K562 (cell line): ENCODE measurements around the gene TOMM6. TPM values are rescaled to one million over a fixed set of nuclear protein-coding genes. Genes with fewer than 3 reads are reported as not detected.

Experiments
- ATAC-seq: fragments of 200-7000 bp; cut with Tn5 transposase; 3 replicates; pipeline ENCODE4 v1.9.1; 2020; ENCODE audit warnings: moderate library complexity
- BruUV-seq: library from RNA; stranded (reverse); fragments of 400-500 nt; replicated peaks from 2 replicates; lab custom pipeline; 2021; lab: Mats Ljungman, UMichigan
- CTCF ChIA-PET: fragments of 300-600 bp; formaldehyde crosslinking; extraction: SDS; loops from one replicate; lab custom pipeline; 2021; ENCODE audit warnings: low intra/inter-chr PET ratio; lab: Yijun Ruan, JAX
- POLR2A ChIA-PET: fragments of 300-600, 350-650 bp; sonication (Branson Sonifier 250); formaldehyde crosslinking; extraction: SDS; loops from one replicate; lab custom pipeline; 2021; ENCODE audit warnings: antibody characterized with exemption, inconsistent platforms; lab: Yijun Ruan, JAX
- DNase-seq, 4 experiments: peaks; one replicate each; pipeline versions ENCODE4 v3.0.0 to v3.0.0-alpha.2; 2011 to 2018; ENCODE audit warnings: low spot score in 3 of 4, mixed read lengths in 3 of 4; ENCODE audit errors: extremely low read depth in 1 of 4
- FAIRE-seq: peaks from 2 replicates; lab custom pipeline; 2011; peaks lifted over from hg19 to GRCh38; lab: Jason Lieb, UNC
- H2AFZ ChIP-seq: 2 replicates; pipeline ENCODE4 v1.6.0; 2011; ENCODE audit warnings: low read depth, low read length, control low read depth, inconsistent platforms
- H3K27ac ChIP-seq: fragments of 200-600 bp; 3 replicates; pipeline ENCODE4 v1.8.0; 2011; ENCODE audit warnings: low read depth, mild to moderate bottlenecking, control low read depth, inconsistent platforms, low read length, moderate library complexity, mixed read lengths; ENCODE audit errors: extremely low read depth
- H3K27me3 ChIP-seq, 2 experiments: fragments of 300-600 bp in 1 of 2; 2 replicates in 1 of 2; 3 replicates in 1 of 2; pipeline versions ENCODE4 v1.6.0 to v1.8.0; 2011; ENCODE audit warnings: inconsistent platforms in 2 of 2, low read length in 2 of 2, mild to moderate bottlenecking in 1 of 2, mixed read lengths in 1 of 2, moderate library complexity in 1 of 2; ENCODE audit not compliant: control insufficient read depth in 2 of 2, insufficient read depth in 2 of 2
- H3K36me3 ChIP-seq: fragments of 300-600 bp; 3 replicates; pipeline ENCODE4 v1.8.0; 2011; ENCODE audit warnings: mild to moderate bottlenecking, low read length, inconsistent platforms; ENCODE audit not compliant: control insufficient read depth, insufficient read depth
- H3K4me1 ChIP-seq, 2 experiments: fragments of 200-600 bp in 1 of 2; replicated peaks in 1 of 2; 2 replicates in 1 of 2; 3 replicates in 1 of 2; pipeline versions ENCODE4 v1.5.1 to v1.8.0; 2011; ENCODE audit warnings: inconsistent platforms in 2 of 2, low read length in 2 of 2, mild to moderate bottlenecking in 1 of 2, mixed read lengths in 1 of 2, moderate library complexity in 1 of 2; ENCODE audit not compliant: control insufficient read depth in 2 of 2, insufficient read depth in 2 of 2
- H3K4me2 ChIP-seq: 2 replicates; pipeline ENCODE4 v1.6.1; 2011; ENCODE audit warnings: low read length, control low read depth, inconsistent platforms, mixed read lengths; ENCODE audit not compliant: insufficient read depth
- H3K4me3 ChIP-seq: fragments of 200-600 bp; sonication (generic), shearing (Covaris generic); 2 replicates; pipeline ENCODE4 v1.5.1; 2016; ENCODE audit warnings: control low read depth, inconsistent platforms
- H3K79me2 ChIP-seq: fragments of 200-600 bp; 3 replicates; pipeline ENCODE4 v1.8.0; 2011; ENCODE audit warnings: low read length, inconsistent platforms; ENCODE audit not compliant: control insufficient read depth, insufficient read depth
- H3K9ac ChIP-seq, 2 experiments: 2 replicates each; pipeline versions ENCODE4 v1.6.0 to v1.6.1; 2011; ENCODE audit warnings: low read depth in 2 of 2, low read length in 2 of 2, control low read depth in 1 of 2, inconsistent platforms in 1 of 2, mild to moderate bottlenecking in 1 of 2, mixed read lengths in 1 of 2; ENCODE audit not compliant: insufficient read depth in 1 of 2
- H3K9me1 ChIP-seq: one replicate; pipeline ENCODE4 v1.6.0; 2011; ENCODE audit warnings: inconsistent platforms, mild to moderate bottlenecking, low read length, moderate library complexity; ENCODE audit not compliant: control insufficient read depth, insufficient read depth
- H3K9me3 ChIP-seq: replicated peaks from 2 replicates; pipeline ENCODE4 v1.5.1; 2011; ENCODE audit warnings: low read depth, low read length, inconsistent platforms; ENCODE audit not compliant: control insufficient read depth, insufficient read depth
- H4K20me1 ChIP-seq: replicated peaks from 2 replicates; pipeline ENCODE4 v1.6.1; 2011; ENCODE audit warnings: low read length, inconsistent platforms, mixed read lengths; ENCODE audit not compliant: control insufficient read depth, insufficient read depth
- KDM5B ChIP-seq: fragments of 200-600 bp; sonication (generic); IDR thresholded peaks from 2 replicates; pipeline ENCODE4 v1.6.1; 2012; ENCODE audit warnings: low read depth, mild to moderate bottlenecking, moderate library complexity, low read length, control low read depth, inconsistent platforms; ENCODE audit not compliant: insufficient replicate concordance
- MAX ChIP-seq: sonication (generic); formaldehyde crosslinking; IDR thresholded peaks from 2 replicates; pipeline ENCODE4 v1.9.0; 2022; ENCODE audit warnings: mild to moderate bottlenecking, missing genetic modification reagents
- NCOA6 ChIP-seq: fragments of 450-650 bp; IDR thresholded peaks from 2 replicates; pipeline ENCODE4 v1.6.1; 2017; ENCODE audit warnings: mild to moderate bottlenecking
- NR2C2 ChIP-seq, 2 experiments: fragments of 200-800 bp in 1 of 2; sonication (Bioruptor generic) in 1 of 2; sonication (generic) in 1 of 2; formaldehyde crosslinking in 1 of 2; IDR thresholded peaks; 2 replicates each; pipeline versions ENCODE4 v1.6.1 to v1.8.0; 2016 to 2022; ENCODE audit warnings: mild to moderate bottlenecking in 1 of 2, missing compliant biosample characterization in 1 of 2, missing genetic modification characterization in 1 of 2, missing genetic modification reagents in 1 of 2
- RBM14 ChIP-seq: fragments of 200-400 bp; formaldehyde crosslinking; IDR thresholded peaks from 2 replicates; pipeline ENCODE4 v1.6.1; 2018; ENCODE audit warnings: low read depth, mild to moderate bottlenecking, low read length, moderate library complexity, borderline replicate concordance; ENCODE audit not compliant: insufficient read depth
- TAF15 ChIP-seq: fragments of 200-400 bp; formaldehyde crosslinking; IDR thresholded peaks from 2 replicates; pipeline ENCODE4 v1.6.1; 2017; ENCODE audit warnings: mild to moderate bottlenecking, low read depth, low read length, moderate library complexity
- TFAM ChIP-seq: fragments of 250-450 bp; sonication (Bioruptor Pico); conservative IDR thresholded peaks from 2 replicates; pipeline ENCODE4 v1.5.0; 2021; ENCODE audit warnings: mild to moderate bottlenecking, moderate library complexity
- ZBTB33 ChIP-seq: sonication (generic); formaldehyde crosslinking; IDR thresholded peaks from 2 replicates; pipeline ENCODE4 v1.8.1; 2023; ENCODE audit warnings: mild to moderate bottlenecking, missing genetic modification reagents
- ZBTB43 ChIP-seq: sonication (generic); formaldehyde crosslinking; IDR thresholded peaks from 2 replicates; pipeline ENCODE4 v1.8.0; 2023; ENCODE audit warnings: mild to moderate bottlenecking, missing genetic modification reagents
- ZC3H4 ChIP-seq: sonication (generic); formaldehyde crosslinking; IDR thresholded peaks from 2 replicates; pipeline ENCODE4 v1.9.0; 2021; ENCODE audit warnings: missing genetic modification reagents, borderline replicate concordance
- ZNF695 ChIP-seq: fragments of 450-650 bp; formaldehyde crosslinking; IDR thresholded peaks from 2 replicates; pipeline ENCODE4 v1.4.0; 2020; ENCODE audit warnings: mild to moderate bottlenecking, moderate library complexity
- ZNF75A ChIP-seq: fragments of 450-650 bp; formaldehyde crosslinking; IDR thresholded peaks from 2 replicates; pipeline ENCODE4 v1.4.0; 2020; ENCODE audit warnings: mild to moderate bottlenecking
- WGBS: fragments of 100-300 bp; shearing (Covaris generic); methylation state at CpG from one replicate; pipeline ENCODE4 v1.1.6; 2016; ENCODE audit warnings: low coverage, mixed read lengths; ENCODE audit not compliant: insufficient coverage; ENCODE audit errors: missing lambda C conversion rate; 5-methylcytosine and 5-hydroxymethylcytosine counted together
- in situ Hi-C: fragments of 300-500 bp; cut with MboI; formaldehyde crosslinking; loops from 4 replicates; pipeline ENCODE4 v1.15.0; 2018; ENCODE audit warnings: inconsistent platforms, mixed read lengths
- intact Hi-C: fragments of 100-400 bp; cut with micrococcal nuclease; formaldehyde crosslinking; loops from 2 replicates; pipeline ENCODE4 v1.14.2; 2022
- polyA plus RNA-seq, 8 experiments: library from polyadenylated mRNA; depleted of rRNA in 4 of 8; stranded (reverse) in 5 of 8; unstranded in 3 of 8; fragments of >200 nt; fragmentation: Nextera tagmentation in 2 of 8; fragmentation: Illumina TruSeq in 1 of 8; extraction: Ambion mirVana in 2 of 8; extraction: Trizol in 1 of 8; gene quantifications; 2 replicates each; pipeline versions ENCODE4 v1.2.1 to v1.2.3, GENCODE V29; 2011 to 2014; ENCODE audit warnings: inconsistent platforms in 1 of 8, missing spikeins in 1 of 8
- total RNA-seq, 7 experiments: library from RNA; depleted of rRNA in 6 of 7; stranded (reverse); fragments of >200 nt in 6 of 7; fragmentation: Illumina TruSeq in 2 of 7; extraction: Trizol in 2 of 7; gene quantifications; 2 replicates each; pipeline versions ENCODE4 v1.2.1 to v1.2.3, GENCODE V29; 2011 to 2021; ENCODE audit warnings: low replicate concordance in 1 of 7
- TF ChIP-seq, protein P1 (sequence below): fragments of 200-800 bp; sonication (Bioruptor generic); IDR thresholded peaks from 2 replicates; pipeline ENCODE4 v1.6.1; 2017; ENCODE audit warnings: missing genetic modification characterization, missing compliant biosample characterization

The TOMM6 gene
- total and polyA plus RNA-seq, 9 of the 15 experiments (the other 6 are each of a cell fraction or from before 2014, with no cell fraction given) = 380 to 2,097 (median 1,065) TPM

DNA sequence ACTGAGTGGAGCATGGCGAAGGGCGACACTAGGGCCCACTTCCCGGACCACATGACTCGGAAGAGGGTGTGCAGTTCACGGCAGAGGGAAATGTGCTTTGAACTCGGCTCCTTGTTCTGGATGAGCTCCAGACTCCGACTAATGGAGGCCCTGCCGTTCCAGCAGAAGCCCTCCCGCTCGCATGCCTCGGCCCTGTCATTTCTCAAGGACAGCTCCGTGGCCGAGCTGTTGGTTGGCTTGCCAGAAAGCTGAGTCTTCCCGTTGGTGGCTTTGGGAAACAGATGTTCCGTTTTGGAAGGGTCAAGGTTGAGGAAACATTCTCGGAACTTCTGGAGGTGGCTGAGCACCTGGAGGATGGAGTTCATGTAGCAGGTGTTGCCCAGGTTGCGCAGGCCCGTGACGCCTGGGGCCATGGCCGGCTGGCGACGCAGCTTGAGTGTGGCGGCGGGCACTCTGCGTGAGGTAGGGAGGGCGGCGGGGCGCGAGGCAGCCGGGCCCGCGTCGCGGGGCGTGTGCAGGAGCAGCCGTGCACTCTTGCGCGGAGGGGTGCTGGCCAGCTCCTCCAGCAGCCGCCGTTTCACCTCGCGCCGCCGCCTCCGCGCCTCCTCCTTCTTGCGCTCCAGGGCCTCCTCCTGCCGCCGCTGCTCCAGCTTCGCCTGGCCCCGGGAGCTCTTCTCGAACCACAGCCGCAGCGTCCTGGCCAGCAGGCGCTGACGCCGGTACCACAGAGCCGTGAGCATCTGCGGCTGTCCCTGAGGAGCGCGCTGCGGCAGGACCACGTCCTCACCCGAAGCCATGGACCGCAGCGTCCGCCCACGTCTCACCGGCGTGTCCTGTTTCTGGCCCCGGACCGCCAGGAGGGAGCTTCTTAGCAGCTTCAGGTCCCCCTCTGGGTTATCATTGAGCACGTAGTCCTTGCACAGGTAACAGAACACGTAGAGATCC is 18.6 kb downstream of the TOMM6 start:
- TF ChIP-seq NCOA6 (no peak), TFAM (no peak), RBM14 (0 out of 2 replicates have a peak, but pooled peaks have one; percentile 49), TAF15 (no peak), MAX (CRISPR knock-in tag) (0 out of 2 replicates have a peak, but pooled peaks have one; percentile 26), NR2C2 (CRISPR knock-in tag; IDR thresholded peaks at IDR 0.05) (no peak), NR2C2 (tag; IDR thresholded peaks at IDR 0.05) (no peak), ZBTB33 (CRISPR knock-in tag) (peak; percentile 85), ZBTB43 (CRISPR knock-in tag) (no peak), ZC3H4 (CRISPR knock-in tag) (no peak), ZNF695 (CRISPR knock-in tag) (no peak), KDM5B (no peak), ZNF75A (CRISPR knock-in tag) (no peak)
- TF ChIP-seq, protein P1, sequence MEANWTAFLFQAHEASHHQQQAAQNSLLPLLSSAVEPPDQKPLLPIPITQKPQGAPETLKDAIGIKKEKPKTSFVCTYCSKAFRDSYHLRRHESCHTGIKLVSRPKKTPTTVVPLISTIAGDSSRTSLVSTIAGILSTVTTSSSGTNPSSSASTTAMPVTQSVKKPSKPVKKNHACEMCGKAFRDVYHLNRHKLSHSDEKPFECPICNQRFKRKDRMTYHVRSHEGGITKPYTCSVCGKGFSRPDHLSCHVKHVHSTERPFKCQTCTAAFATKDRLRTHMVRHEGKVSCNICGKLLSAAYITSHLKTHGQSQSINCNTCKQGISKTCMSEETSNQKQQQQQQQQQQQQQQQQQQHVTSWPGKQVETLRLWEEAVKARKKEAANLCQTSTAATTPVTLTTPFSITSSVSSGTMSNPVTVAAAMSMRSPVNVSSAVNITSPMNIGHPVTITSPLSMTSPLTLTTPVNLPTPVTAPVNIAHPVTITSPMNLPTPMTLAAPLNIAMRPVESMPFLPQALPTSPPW = no peak
- H3K4me2 ChIP-seq = no peak overlapping the region
- in situ Hi-C loops (no loop called here), intact Hi-C loops (no loop called here)
- H3K4me3 ChIP-seq = no peak overlapping the region
- H3K79me2 ChIP-seq = no peaks in the 10 kb centered on the region
- CTCF ChIA-PET = no interaction called here
- peaks cover 0 to 3% of the 10 kb centered on the region in 2 experiments; a peak in 1 of 5 replicates for H3K4me1 ChIP-seq
- no peak overlapping the region for H2AFZ ChIP-seq
- peaks cover 8% of the 10 kb centered on the region; the same call in 1 of the 3 replicates for H3K36me3 ChIP-seq
- no peaks in the 10 kb centered on the region for H3K27me3 ChIP-seq
- FAIRE-seq = no peak
- H3K27ac ChIP-seq = no peak overlapping the region
- H4K20me1 ChIP-seq = no peaks in the 10 kb centered on the region
- no peaks in the 10 kb centered on the region for H3K9me1 ChIP-seq
- H3K9me3 ChIP-seq = no peaks in the 10 kb centered on the region
- WGBS = 93% methylated on average over 47 of the region's 74 CpGs
- no TSS peak for BruUV-seq
- POLR2A ChIA-PET = interaction anchor here (0.9 to 1.2 kb wide), 2 partner anchors 10 kb away, joined by 3 read pairs; no protein-coding TSS in a partner anchor
- no peak for ATAC-seq
- no peak overlapping the region for H3K9ac ChIP-seq
- DNase-seq = no peak
